Liver (tissue), 9 donors: ENCODE data around the gene MYO18A. TPM values are rescaled to one million over a fixed set of nuclear protein-coding genes. Genes with fewer than 3 reads are reported as not detected.

Experiments used
- DNase-seq: peaks from one replicate; pipeline ENCODE4 v3.0.0-alpha.2; 2017; ENCODE audit warnings: low spot score
- H3K27ac ChIP-seq, 2 donors: one replicate each; pipeline ENCODE4 v1.7.0; 2013; ENCODE audit warnings: inconsistent platforms in 2 of 2, low read length in 2 of 2, control low read depth in 1 of 2, low read depth in 1 of 2, mild to moderate bottlenecking in 1 of 2
- H3K27me3 ChIP-seq, 4 donors: one replicate each; pipeline versions ENCODE4 v1.6.1 to v1.7.0; 2013; ENCODE audit warnings: low read length in 3 of 4, inconsistent platforms in 1 of 4, mild to moderate bottlenecking in 1 of 4, moderate library complexity in 1 of 4; ENCODE audit not compliant: control insufficient read depth in 4 of 4, insufficient read depth in 4 of 4
- H3K36me3 ChIP-seq, 4 donors: one replicate each; pipeline versions ENCODE4 v1.6.1 to v1.7.0; 2013; ENCODE audit warnings: low read length in 3 of 4, mild to moderate bottlenecking in 3 of 4, low read depth in 1 of 4, moderate library complexity in 1 of 4; ENCODE audit not compliant: control insufficient read depth in 4 of 4, insufficient read depth in 3 of 4
- H3K4me1 ChIP-seq, 4 donors: one replicate each; pipeline versions ENCODE4 v1.6.1 to v1.7.0; 2013; ENCODE audit warnings: low read length in 3 of 4, mild to moderate bottlenecking in 3 of 4, moderate library complexity in 1 of 4; ENCODE audit not compliant: control insufficient read depth in 4 of 4, insufficient read depth in 4 of 4
- H3K4me3 ChIP-seq, 3 donors: one replicate each; pipeline versions ENCODE4 v1.6.1 to v1.7.0; 2013; ENCODE audit warnings: low read length in 3 of 3, control low read depth in 1 of 3, low read depth in 1 of 3, mild to moderate bottlenecking in 1 of 3
- H3K9ac ChIP-seq, 2 donors: one replicate each; pipeline ENCODE4 v1.7.0; 2013; ENCODE audit warnings: low read length in 2 of 2, mild to moderate bottlenecking in 2 of 2, moderate library complexity in 2 of 2, control low read depth in 1 of 2, low read depth in 1 of 2
- H3K9me3 ChIP-seq, 4 donors: one replicate each; pipeline versions ENCODE4 v1.6.1 to v1.7.0; 2013; ENCODE audit warnings: low read length in 3 of 4; ENCODE audit not compliant: control insufficient read depth in 4 of 4
- EGR1 ChIP-seq, 2 donors: IDR thresholded peaks; 2 replicates each; pipeline ENCODE4 v1.6.1; 2016 to 2018; ENCODE audit warnings: antibody characterized with exemption in 2 of 2, low read depth in 2 of 2
- FOXA1 ChIP-seq: IDR thresholded peaks from 2 replicates; pipeline ENCODE4 v1.6.1; 2016; ENCODE audit warnings: antibody characterized with exemption
- FOXA2 ChIP-seq: IDR thresholded peaks from 2 replicates; pipeline ENCODE4 v1.6.1; 2016; ENCODE audit warnings: antibody characterized with exemption
- HNF4A ChIP-seq, 2 donors: conservative IDR thresholded peaks; 2 replicates each; pipeline ENCODE4 v1.6.1; 2016; ENCODE audit warnings: antibody characterized with exemption in 2 of 2, mild to moderate bottlenecking in 2 of 2
- HNF4G ChIP-seq: IDR thresholded peaks from 2 replicates; pipeline ENCODE4 v1.6.1; 2016; ENCODE audit warnings: antibody characterized with exemption
- NR2F2 ChIP-seq: IDR thresholded peaks from 2 replicates; pipeline ENCODE4 v1.6.1; 2016; ENCODE audit warnings: antibody characterized with exemption
- RAD21 ChIP-seq, 2 donors: IDR thresholded peaks; 2 replicates each; pipeline ENCODE4 v1.6.1; 2016; ENCODE audit warnings: antibody characterized with exemption in 2 of 2, mild to moderate bottlenecking in 2 of 2
- RXRA ChIP-seq, 2 donors: IDR thresholded peaks; 2 replicates each; pipeline ENCODE4 v1.6.1; 2017 to 2018; ENCODE audit warnings: antibody characterized with exemption in 2 of 2, mild to moderate bottlenecking in 1 of 2
- SP1 ChIP-seq: IDR thresholded peaks from 2 replicates; pipeline ENCODE4 v1.6.1; 2018; ENCODE audit warnings: antibody characterized with exemption, mild to moderate bottlenecking
- TAF1 ChIP-seq: conservative IDR thresholded peaks from 2 replicates; pipeline ENCODE4 v1.6.1; 2016; ENCODE audit warnings: antibody characterized with exemption, mild to moderate bottlenecking
- WGBS: extraction: QIAGEN DNeasy Blood & Tissue Kit; methylation state at CpG from one replicate; pipeline ENCODE4 v1.1.7; 2013; 5-methylcytosine and 5-hydroxymethylcytosine counted together
- polyA plus RNA-seq, 2 donors: library from polyadenylated mRNA; stranded (reverse) in 1 of 2; unstranded in 1 of 2; fragments of 200-250 nt in 1 of 2; fragments of >200 nt in 1 of 2; fragmentation: Nextera tagmentation in 1 of 2; extraction: Ambion mirVana in 1 of 2; gene quantifications; one replicate each; pipeline versions ENCODE4 v1.2.1 to v1.2.3, GENCODE V29; 2013 to 2015
- total RNA-seq, 2 donors: library from RNA; depleted of rRNA; stranded (reverse); fragments of >200 nt; gene quantifications; one replicate each; pipeline ENCODE4 v1.2.3, GENCODE V29; 2014
- TF ChIP-seq, protein P1 (sequence below): IDR thresholded peaks from 2 replicates; pipeline ENCODE4 v1.6.1; 2016; ENCODE audit warnings: antibody characterized with exemption
- TF ChIP-seq, protein P2 (sequence below): IDR thresholded peaks from 2 replicates; pipeline ENCODE4 v1.6.1; 2016; ENCODE audit warnings: antibody characterized with exemption
- TF ChIP-seq, protein P3 (sequence below): IDR thresholded peaks from 2 replicates; pipeline ENCODE4 v1.6.1; 2016; ENCODE audit warnings: antibody characterized with exemption
- TF ChIP-seq, protein P4 (sequence below): IDR thresholded peaks from 2 replicates; pipeline ENCODE4 v1.6.1; 2016; ENCODE audit warnings: antibody characterized with exemption, mild to moderate bottlenecking
- TF ChIP-seq, protein P5 (sequence below): fragments of 150-350 bp; IDR thresholded peaks from 2 replicates; pipeline ENCODE4 v1.5.1; 2017; ENCODE audit warnings: improper control_type of control experiment, low read depth, low read length; ENCODE audit not compliant: missing input control
- donor health status: healthy.
- donor health status: healthy.
- donor health status: healthy.
- donor health status: healthy.
- donor health status: healthy.

MYO18A gene
- total and polyA plus RNA-seq, 4 donors: 26.3 to 81.6 (median 37.3) TPM

DNA sequence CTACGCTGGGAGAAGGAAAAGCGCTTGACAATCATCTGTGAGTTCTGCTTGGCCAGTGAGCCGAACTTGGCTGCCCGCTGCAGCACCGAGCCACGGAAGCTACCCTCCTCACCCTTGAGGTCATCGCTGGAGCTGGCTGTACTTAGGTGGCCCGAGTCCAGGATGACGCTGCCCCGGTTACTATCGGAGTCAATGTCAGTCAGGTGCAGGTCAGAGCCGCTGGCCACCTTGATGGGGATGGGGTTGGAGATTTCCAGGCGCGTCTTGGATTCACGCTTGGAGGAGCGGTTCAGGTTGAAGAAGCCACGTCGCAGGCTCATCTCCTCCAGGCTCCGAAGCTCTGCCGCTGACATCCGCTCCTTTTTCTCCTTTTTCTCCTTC lies 13.7 kb downstream of the MYO18A start:
- Histone ChIP-seq H3K4me1 (peaks cover 26 to 75% (median 60%) of the 10 kb centered on the region in 4 donors), H3K9me3 (no peaks in the 10 kb centered on the region), H3K9ac (no peak overlapping the region), H3K36me3 (peaks cover 5 to 12% (median 9%) of the 10 kb centered on the region in 4 donors), H3K27me3 (no peaks in the 10 kb centered on the region), H3K4me3 (no peak overlapping the region), H3K27ac (peak overlapping the region; percentile 36 to 53)
- TF ChIP-seq HNF4A (conservative IDR thresholded peaks at IDR 0.05) (peak; percentile 55 to 69), SP1 (no peak), FOXA1 (no peak), RAD21 (IDR thresholded peaks at IDR 0.05) (peak in 1 of 2 donors; percentile 10), TAF1 (no peak), NR2F2 (no peak), RXRA (IDR thresholded peaks at IDR 0.05) (peak; percentile 77 to 79)
- DNase-seq: no peak
- WGBS: 63% methylated on average over 21 of the region's 21 CpGs

DNA sequence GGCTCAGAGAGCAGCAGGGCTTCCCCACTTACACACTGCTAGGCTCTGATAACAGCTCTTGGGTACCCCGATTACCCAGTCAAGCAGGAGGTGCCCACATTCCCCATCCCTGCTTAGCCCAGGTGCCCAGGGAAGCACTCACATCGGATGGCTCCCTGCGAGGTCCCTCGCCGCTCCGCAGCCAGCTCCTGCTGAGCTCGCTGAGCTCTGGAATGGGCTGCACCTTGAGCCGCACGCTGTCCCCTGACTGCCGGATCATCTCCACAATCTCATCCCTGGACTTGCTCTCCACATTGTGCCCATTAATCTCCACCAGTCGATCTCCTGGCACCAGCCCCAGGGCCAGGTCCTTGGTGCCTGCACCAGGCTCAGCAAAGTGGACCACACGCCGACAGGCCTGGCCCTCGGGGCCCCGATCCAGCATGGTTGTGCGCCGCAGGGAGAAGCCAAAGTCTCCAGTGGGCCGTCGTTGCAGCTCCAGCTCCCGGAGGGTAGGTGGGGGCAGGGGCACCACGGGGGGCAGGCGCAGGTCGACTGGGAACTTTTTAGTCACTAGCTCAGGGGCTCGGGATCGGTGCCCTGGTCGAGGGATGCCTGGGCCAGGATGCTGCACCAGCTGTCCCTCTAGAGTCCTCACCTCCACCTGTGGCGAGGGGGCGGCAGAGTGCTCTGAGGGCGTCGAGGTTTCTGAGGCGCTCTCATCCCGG lies 14.2 kb downstream of the MYO18A start:
- Histone ChIP-seq H3K27me3 (no peaks in the 10 kb centered on the region), H3K9ac (no peak overlapping the region), H3K4me1 (peaks cover 30 to 76% (median 62%) of the 10 kb centered on the region in 4 donors), H3K9me3 (no peaks in the 10 kb centered on the region), H3K36me3 (peaks cover 5 to 12% (median 9%) of the 10 kb centered on the region in 4 donors), H3K27ac (peak overlapping the region; percentile 32 to 36), H3K4me3 (no peak overlapping the region)
- WGBS: 89% methylated on average over 32 of the region's 32 CpGs
- TF ChIP-seq, protein P1, sequence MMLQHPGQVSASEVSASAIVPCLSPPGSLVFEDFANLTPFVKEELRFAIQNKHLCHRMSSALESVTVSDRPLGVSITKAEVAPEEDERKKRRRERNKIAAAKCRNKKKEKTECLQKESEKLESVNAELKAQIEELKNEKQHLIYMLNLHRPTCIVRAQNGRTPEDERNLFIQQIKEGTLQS: no peak
- no peak for TF ChIP-seq TAF1
- no peak for TF ChIP-seq FOXA1
- no peak for TF ChIP-seq NR2F2
- no peak for TF ChIP-seq HNF4G
- TF ChIP-seq FOXA2: no peak
- TF ChIP-seq, protein P2, sequence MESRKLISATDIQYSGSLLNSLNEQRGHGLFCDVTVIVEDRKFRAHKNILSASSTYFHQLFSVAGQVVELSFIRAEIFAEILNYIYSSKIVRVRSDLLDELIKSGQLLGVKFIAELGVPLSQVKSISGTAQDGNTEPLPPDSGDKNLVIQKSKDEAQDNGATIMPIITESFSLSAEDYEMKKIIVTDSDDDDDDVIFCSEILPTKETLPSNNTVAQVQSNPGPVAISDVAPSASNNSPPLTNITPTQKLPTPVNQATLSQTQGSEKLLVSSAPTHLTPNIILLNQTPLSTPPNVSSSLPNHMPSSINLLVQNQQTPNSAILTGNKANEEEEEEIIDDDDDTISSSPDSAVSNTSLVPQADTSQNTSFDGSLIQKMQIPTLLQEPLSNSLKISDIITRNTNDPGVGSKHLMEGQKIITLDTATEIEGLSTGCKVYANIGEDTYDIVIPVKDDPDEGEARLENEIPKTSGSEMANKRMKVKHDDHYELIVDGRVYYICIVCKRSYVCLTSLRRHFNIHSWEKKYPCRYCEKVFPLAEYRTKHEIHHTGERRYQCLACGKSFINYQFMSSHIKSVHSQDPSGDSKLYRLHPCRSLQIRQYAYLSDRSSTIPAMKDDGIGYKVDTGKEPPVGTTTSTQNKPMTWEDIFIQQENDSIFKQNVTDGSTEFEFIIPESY: no peak
- TF ChIP-seq, protein P3, sequence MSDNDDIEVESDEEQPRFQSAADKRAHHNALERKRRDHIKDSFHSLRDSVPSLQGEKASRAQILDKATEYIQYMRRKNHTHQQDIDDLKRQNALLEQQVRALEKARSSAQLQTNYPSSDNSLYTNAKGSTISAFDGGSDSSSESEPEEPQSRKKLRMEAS: no peak
- no peak for TF ChIP-seq RAD21 (IDR thresholded peaks at IDR 0.05)
- no peak for TF ChIP-seq EGR1 (IDR thresholded peaks at IDR 0.05; ENCODE audit: low read depth in 2 of 2)
- TF ChIP-seq, protein P4, sequence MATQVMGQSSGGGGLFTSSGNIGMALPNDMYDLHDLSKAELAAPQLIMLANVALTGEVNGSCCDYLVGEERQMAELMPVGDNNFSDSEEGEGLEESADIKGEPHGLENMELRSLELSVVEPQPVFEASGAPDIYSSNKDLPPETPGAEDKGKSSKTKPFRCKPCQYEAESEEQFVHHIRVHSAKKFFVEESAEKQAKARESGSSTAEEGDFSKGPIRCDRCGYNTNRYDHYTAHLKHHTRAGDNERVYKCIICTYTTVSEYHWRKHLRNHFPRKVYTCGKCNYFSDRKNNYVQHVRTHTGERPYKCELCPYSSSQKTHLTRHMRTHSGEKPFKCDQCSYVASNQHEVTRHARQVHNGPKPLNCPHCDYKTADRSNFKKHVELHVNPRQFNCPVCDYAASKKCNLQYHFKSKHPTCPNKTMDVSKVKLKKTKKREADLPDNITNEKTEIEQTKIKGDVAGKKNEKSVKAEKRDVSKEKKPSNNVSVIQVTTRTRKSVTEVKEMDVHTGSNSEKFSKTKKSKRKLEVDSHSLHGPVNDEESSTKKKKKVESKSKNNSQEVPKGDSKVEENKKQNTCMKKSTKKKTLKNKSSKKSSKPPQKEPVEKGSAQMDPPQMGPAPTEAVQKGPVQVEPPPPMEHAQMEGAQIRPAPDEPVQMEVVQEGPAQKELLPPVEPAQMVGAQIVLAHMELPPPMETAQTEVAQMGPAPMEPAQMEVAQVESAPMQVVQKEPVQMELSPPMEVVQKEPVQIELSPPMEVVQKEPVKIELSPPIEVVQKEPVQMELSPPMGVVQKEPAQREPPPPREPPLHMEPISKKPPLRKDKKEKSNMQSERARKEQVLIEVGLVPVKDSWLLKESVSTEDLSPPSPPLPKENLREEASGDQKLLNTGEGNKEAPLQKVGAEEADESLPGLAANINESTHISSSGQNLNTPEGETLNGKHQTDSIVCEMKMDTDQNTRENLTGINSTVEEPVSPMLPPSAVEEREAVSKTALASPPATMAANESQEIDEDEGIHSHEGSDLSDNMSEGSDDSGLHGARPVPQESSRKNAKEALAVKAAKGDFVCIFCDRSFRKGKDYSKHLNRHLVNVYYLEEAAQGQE: no peak
- TF ChIP-seq, protein P5, sequence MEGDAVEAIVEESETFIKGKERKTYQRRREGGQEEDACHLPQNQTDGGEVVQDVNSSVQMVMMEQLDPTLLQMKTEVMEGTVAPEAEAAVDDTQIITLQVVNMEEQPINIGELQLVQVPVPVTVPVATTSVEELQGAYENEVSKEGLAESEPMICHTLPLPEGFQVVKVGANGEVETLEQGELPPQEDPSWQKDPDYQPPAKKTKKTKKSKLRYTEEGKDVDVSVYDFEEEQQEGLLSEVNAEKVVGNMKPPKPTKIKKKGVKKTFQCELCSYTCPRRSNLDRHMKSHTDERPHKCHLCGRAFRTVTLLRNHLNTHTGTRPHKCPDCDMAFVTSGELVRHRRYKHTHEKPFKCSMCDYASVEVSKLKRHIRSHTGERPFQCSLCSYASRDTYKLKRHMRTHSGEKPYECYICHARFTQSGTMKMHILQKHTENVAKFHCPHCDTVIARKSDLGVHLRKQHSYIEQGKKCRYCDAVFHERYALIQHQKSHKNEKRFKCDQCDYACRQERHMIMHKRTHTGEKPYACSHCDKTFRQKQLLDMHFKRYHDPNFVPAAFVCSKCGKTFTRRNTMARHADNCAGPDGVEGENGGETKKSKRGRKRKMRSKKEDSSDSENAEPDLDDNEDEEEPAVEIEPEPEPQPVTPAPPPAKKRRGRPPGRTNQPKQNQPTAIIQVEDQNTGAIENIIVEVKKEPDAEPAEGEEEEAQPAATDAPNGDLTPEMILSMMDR: no peak
- TF ChIP-seq HNF4A (conservative IDR thresholded peaks at IDR 0.05): no peak
- no peak for TF ChIP-seq RXRA (IDR thresholded peaks at IDR 0.05)
- no peak for DNase-seq
